SK-N-SH treated with all-trans-retinoic acid at 6 μM for 48 hours (cell line): ENCODE data around the gene APIP.

Experiments used
- ATAC-seq: fragments of 200-7000 bp; cut with Tn5 transposase; 3 replicates; pipeline ENCODE4 v1.9.1; 2020; ENCODE audit warnings: mild to moderate bottlenecking, moderate library complexity
- ARNTL ChIP-seq: fragments of 450-650 bp; formaldehyde crosslinking; IDR thresholded peaks from 2 replicates; pipeline ENCODE4 v1.5.0; 2020; ENCODE audit warnings: low read depth, mild to moderate bottlenecking, moderate library complexity, borderline replicate concordance
- BACH2 ChIP-seq: fragments of 250-450 bp; sonication (Bioruptor Pico); IDR thresholded peaks from 2 replicates; pipeline ENCODE4 v1.9.0; 2021; ENCODE audit warnings: mild to moderate bottlenecking, borderline replicate concordance
- ESRRG ChIP-seq: fragments of 250-450 bp; sonication (Bioruptor Pico); IDR thresholded peaks from 2 replicates; pipeline ENCODE4 v1.6.1; 2021; ENCODE audit warnings: mild to moderate bottlenecking
- GLIS3 ChIP-seq: fragments of 250-450 bp; sonication (Bioruptor Pico); IDR thresholded peaks from 2 replicates; pipeline ENCODE4 v1.5.0; 2020; ENCODE audit warnings: mild to moderate bottlenecking, moderate library complexity
- ISL1 ChIP-seq: fragments of 250-450 bp; sonication (Bioruptor Pico); IDR thresholded peaks from 2 replicates; pipeline ENCODE4 v2.1.2; 2022; ENCODE audit warnings: mild to moderate bottlenecking, moderate library complexity
- OSR1 ChIP-seq: fragments of 250-450 bp; sonication (Bioruptor Pico); IDR thresholded peaks from 2 replicates; pipeline ENCODE4 v1.8.0; 2022; ENCODE audit warnings: moderate library complexity, mild to moderate bottlenecking, inconsistent platforms
- PPARA ChIP-seq: fragments of 250-450 bp; sonication (Bioruptor Pico); IDR thresholded peaks from 2 replicates; pipeline ENCODE4 v1.5.0; 2020; ENCODE audit warnings: mild to moderate bottlenecking, borderline replicate concordance
- RARB ChIP-seq: fragments of 250-450 bp; sonication (Bioruptor Pico); IDR thresholded peaks from 2 replicates; pipeline ENCODE4 v1.8.0; 2021; ENCODE audit warnings: mild to moderate bottlenecking, moderate library complexity
- TCF4 ChIP-seq: fragments of 250-450 bp; sonication (Bioruptor Pico); IDR thresholded peaks from 2 replicates; pipeline ENCODE4 v1.8.0; 2021; ENCODE audit warnings: mild to moderate bottlenecking, moderate library complexity, borderline replicate concordance
- TOX ChIP-seq: fragments of 250-450 bp; sonication (Bioruptor Pico); IDR thresholded peaks from 2 replicates; pipeline ENCODE4 v1.8.0; 2021; ENCODE audit warnings: mild to moderate bottlenecking, moderate library complexity, borderline replicate concordance
- ZC3H10 ChIP-seq: fragments of 250-450 bp; sonication (Bioruptor Pico); IDR thresholded peaks from 2 replicates; pipeline ENCODE4 v1.5.1; 2021; ENCODE audit warnings: mild to moderate bottlenecking, moderate library complexity
- ZNF8 ChIP-seq: fragments of 450-650 bp; formaldehyde crosslinking; IDR thresholded peaks from 2 replicates; pipeline ENCODE4 v1.5.0; 2020; ENCODE audit warnings: mild to moderate bottlenecking, moderate library complexity
- TF ChIP-seq, protein P1 (sequence below): fragments of 250-450 bp; sonication (Bioruptor Pico); IDR thresholded peaks from 2 replicates; pipeline ENCODE4 v1.5.1; 2021; ENCODE audit warnings: mild to moderate bottlenecking, moderate library complexity
- TF ChIP-seq, protein P2 (sequence below): fragments of 250-450 bp; sonication (Bioruptor Pico); IDR thresholded peaks from 2 replicates; pipeline ENCODE4 v1.8.0; 2021; ENCODE audit warnings: low read depth, mild to moderate bottlenecking, moderate library complexity, borderline replicate concordance
- TF ChIP-seq, protein P3 (sequence below): fragments of 250-450 bp; sonication (Bioruptor Pico); IDR thresholded peaks from 2 replicates; pipeline ENCODE4 v1.5.1; 2020; ENCODE audit warnings: low read depth, mild to moderate bottlenecking, moderate library complexity
- TF ChIP-seq, protein P4 (sequence below): fragments of 250-450 bp; sonication (Bioruptor Pico); IDR thresholded peaks from 2 replicates; pipeline ENCODE4 v1.8.0; 2020; ENCODE audit warnings: mild to moderate bottlenecking, moderate library complexity, borderline replicate concordance

The APIP gene, protein sequence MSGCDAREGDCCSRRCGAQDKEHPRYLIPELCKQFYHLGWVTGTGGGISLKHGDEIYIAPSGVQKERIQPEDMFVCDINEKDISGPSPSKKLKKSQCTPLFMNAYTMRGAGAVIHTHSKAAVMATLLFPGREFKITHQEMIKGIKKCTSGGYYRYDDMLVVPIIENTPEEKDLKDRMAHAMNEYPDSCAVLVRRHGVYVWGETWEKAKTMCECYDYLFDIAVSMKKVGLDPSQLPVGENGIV

DNA sequence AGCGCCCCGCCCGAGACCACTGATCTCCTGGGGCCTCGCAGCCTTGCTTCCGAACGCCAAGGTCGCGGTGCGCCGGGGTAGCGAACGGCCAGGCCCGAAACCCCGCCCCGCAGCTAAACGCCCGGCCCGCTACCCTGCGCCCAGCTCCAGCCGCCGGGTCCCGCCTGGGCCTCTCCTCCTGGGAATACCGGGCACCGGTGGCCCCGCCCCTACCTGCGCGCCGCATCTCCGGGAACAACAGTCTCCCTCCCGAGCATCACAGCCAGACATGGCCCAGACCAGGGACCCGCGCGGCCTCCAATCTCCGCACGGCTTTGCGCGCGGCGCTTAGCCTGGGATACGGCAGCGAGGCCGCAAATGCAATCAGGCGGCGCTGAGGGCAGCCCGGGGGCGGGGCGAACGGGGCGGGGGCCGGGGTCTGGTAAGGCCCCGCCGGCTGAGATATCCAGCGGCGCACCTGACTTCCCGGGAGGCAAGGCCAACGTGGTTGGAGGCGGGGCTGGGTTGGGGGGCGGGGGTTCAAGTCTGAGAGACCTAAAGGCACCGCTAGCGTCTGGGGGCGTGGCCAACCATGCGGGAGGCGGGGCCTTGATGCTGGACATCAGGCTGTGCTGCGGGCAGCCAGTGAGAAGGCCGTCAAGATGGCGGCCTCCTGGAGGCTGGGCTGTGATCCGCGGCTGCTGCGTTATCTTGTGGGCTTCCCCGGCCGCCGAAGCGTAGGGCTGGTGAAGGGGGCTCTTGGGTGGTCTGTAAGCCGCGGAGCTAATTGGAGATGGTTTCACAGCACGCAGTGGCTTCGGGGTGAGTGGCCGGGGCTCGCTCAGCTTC is at the start of gene APIP, which contains the start of gene PDHX:
Gene APIP (minus strand): TSS at position 365 of the 828 bp plus-strand sequence. CDS start 95 bp downstream, at position 270.
Gene PDHX (plus strand): TSS at position 604 of the 828 bp plus-strand sequence. CDS start 38 bp downstream, at position 642.
- TF ChIP-seq, protein P1, sequence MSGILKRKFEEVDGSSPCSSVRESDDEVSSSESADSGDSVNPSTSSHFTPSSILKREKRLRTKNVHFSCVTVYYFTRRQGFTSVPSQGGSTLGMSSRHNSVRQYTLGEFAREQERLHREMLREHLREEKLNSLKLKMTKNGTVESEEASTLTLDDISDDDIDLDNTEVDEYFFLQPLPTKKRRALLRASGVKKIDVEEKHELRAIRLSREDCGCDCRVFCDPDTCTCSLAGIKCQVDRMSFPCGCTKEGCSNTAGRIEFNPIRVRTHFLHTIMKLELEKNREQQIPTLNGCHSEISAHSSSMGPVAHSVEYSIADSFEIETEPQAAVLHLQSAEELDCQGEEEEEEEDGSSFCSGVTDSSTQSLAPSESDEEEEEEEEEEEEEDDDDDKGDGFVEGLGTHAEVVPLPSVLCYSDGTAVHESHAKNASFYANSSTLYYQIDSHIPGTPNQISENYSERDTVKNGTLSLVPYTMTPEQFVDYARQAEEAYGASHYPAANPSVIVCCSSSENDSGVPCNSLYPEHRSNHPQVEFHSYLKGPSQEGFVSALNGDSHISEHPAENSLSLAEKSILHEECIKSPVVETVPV (CRISPR knock-in tag), result no peak
- peak; percentile 95 for ATAC-seq

DNA sequence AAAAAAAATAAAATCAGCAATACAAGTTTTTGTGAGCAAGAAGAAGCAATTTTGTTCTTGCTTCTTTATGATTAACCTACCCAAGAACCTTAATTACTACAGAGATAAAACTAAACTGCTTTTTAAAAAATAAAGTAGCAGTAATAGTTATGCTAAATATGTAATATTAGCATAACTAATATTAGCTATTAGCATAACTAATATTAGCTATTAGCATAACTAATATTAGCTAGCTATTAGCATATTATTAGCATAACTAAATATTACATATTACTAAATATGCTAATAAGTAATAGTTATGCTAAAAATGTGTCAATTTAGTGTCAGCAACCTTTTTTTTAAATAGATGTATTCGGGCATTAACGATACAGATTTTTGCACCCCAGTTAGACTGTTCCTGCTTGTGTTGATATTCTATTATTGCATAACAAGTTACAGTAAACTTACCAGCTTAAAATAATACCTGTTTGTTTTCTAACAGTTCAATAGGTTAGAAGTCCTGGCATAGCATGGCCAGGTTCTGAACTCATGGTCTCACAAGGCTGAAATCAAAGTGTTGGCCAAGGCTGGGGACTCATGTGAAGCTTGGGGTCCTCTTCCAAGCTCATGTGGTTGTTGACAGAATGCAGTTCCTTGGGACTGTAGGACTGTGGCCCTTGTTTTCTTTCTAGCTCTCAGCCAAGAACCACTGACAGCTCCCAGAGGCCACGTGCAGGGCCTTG is 48.6 kb upstream of the APIP start:
- no peak for ATAC-seq
- TF ChIP-seq, protein P2, sequence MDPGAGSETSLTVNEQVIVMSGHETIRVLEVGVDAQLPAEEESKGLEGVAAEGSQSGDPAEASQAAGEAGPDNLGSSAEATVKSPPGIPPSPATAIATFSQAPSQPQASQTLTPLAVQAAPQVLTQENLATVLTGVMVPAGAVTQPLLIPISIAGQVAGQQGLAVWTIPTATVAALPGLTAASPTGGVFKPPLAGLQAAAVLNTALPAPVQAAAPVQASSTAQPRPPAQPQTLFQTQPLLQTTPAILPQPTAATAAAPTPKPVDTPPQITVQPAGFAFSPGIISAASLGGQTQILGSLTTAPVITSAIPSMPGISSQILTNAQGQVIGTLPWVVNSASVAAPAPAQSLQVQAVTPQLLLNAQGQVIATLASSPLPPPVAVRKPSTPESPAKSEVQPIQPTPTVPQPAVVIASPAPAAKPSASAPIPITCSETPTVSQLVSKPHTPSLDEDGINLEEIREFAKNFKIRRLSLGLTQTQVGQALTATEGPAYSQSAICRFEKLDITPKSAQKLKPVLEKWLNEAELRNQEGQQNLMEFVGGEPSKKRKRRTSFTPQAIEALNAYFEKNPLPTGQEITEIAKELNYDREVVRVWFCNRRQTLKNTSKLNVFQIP (CRISPR knock-in tag), result no peak
- TF ChIP-seq TOX (CRISPR knock-in tag), result no peak
- no peak for TF ChIP-seq ESRRG (CRISPR knock-in tag)
- no peak for TF ChIP-seq OSR1 (CRISPR knock-in tag)
- TF ChIP-seq, protein P1 (CRISPR knock-in tag), result no peak
- TF ChIP-seq RARB (CRISPR knock-in tag), result no peak
- TF ChIP-seq, protein P3, sequence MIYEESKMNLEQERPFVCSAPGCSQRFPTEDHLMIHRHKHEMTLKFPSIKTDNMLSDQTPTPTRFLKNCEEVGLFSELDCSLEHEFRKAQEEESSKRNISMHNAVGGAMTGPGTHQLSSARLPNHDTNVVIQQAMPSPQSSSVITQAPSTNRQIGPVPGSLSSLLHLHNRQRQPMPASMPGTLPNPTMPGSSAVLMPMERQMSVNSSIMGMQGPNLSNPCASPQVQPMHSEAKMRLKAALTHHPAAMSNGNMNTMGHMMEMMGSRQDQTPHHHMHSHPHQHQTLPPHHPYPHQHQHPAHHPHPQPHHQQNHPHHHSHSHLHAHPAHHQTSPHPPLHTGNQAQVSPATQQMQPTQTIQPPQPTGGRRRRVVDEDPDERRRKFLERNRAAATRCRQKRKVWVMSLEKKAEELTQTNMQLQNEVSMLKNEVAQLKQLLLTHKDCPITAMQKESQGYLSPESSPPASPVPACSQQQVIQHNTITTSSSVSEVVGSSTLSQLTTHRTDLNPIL (CRISPR knock-in tag), result no peak
- TF ChIP-seq TCF4, result no peak
- TF ChIP-seq ZC3H10, result no peak

DNA sequence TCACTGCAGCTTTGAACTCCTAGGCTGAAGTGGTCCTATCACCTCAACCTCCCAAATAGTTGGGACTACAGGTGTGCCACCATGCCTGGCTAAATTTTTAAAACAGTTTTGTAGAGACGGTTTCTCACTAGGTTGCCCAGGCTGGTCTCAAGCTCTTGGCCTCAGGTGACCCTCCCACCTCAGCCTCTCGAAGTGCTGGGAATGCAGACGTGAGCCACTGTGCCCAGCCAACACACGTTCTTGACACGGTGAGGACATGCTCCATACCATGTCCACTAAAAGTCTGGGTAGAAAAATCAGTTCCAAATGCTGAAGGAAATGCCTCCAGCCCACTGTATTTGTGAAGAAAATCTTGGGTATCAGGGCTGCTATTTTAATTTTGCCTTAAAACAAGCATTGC is 47.2 kb upstream of the APIP start:
- no peak for TF ChIP-seq ZC3H10
- TF ChIP-seq BACH2 (CRISPR knock-in tag), result no peak
- TF ChIP-seq PPARA (CRISPR knock-in tag), result no peak
- TF ChIP-seq, protein P4, sequence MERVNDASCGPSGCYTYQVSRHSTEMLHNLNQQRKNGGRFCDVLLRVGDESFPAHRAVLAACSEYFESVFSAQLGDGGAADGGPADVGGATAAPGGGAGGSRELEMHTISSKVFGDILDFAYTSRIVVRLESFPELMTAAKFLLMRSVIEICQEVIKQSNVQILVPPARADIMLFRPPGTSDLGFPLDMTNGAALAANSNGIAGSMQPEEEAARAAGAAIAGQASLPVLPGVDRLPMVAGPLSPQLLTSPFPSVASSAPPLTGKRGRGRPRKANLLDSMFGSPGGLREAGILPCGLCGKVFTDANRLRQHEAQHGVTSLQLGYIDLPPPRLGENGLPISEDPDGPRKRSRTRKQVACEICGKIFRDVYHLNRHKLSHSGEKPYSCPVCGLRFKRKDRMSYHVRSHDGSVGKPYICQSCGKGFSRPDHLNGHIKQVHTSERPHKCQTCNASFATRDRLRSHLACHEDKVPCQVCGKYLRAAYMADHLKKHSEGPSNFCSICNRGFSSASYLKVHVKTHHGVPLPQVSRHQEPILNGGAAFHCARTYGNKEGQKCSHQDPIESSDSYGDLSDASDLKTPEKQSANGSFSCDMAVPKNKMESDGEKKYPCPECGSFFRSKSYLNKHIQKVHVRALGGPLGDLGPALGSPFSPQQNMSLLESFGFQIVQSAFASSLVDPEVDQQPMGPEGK (CRISPR knock-in tag), result no peak
- TF ChIP-seq ZNF8 (CRISPR knock-in tag), result no peak
- TF ChIP-seq TCF4, result no peak
- TF ChIP-seq OSR1 (CRISPR knock-in tag), result no peak
- no peak for TF ChIP-seq RARB (CRISPR knock-in tag)
- TF ChIP-seq GLIS3 (CRISPR knock-in tag), result no peak
- TF ChIP-seq ARNTL, result no peak
- TF ChIP-seq ISL1 (CRISPR knock-in tag), result no peak
- ATAC-seq, result no peak

DNA sequence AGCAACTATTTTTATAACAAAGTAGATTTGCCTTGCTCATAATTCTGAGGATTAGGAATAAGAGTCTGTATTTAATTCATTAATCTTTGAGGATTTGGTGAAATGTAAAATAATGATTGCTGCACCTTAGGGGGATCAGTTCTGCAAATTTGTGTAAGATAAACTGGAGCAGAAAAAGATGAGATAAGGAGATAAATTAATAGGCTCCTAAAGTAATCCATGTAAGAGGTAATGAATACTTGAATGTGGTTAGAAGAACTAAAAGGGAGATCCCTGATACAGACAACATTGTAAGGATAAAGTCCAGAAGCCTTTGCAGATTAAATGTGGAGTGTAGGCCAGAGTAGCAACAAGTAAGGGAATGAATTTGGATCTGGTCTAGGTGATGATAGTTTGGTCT is 45.9 kb upstream of the APIP start:
- no peak for ATAC-seq
- TF ChIP-seq ARNTL (no peak), TOX (CRISPR knock-in tag) (no peak), OSR1 (CRISPR knock-in tag) (no peak)
- TF ChIP-seq, all 23 proteins: peak for 0
